Type B pancreatic cell (in vitro differentiated cells): ENCODE results near the gene NFATC3. TPM values are rescaled to one million over a fixed set of nuclear protein-coding genes. Genes with fewer than 3 reads are reported as not detected.

Experiments used
- DNase-seq: peaks from one replicate; pipeline ENCODE4 v3.0.0; 2021; ENCODE audit warnings: mixed read lengths; ENCODE audit not compliant: unreplicated experiment; ENCODE audit errors: extremely low spot score
- H3K27ac Mint-ChIP-seq: 2 replicates; pipeline ENCODE4 v1.8.0; 2021; ENCODE audit warnings: mild to moderate bottlenecking, mixed read lengths
- H3K27me3 Mint-ChIP-seq: 2 replicates; pipeline ENCODE4 v1.8.0; 2021; ENCODE audit warnings: mixed read lengths
- H3K36me3 Mint-ChIP-seq: 2 replicates; pipeline ENCODE4 v1.8.0; 2021; ENCODE audit warnings: mixed read lengths
- H3K4me1 Mint-ChIP-seq: one replicate; pipeline ENCODE4 v1.8.0; 2021; ENCODE audit warnings: mixed read lengths; ENCODE audit not compliant: unreplicated experiment
- H3K4me3 Mint-ChIP-seq: 2 replicates; pipeline ENCODE4 v1.8.0; 2021; ENCODE audit warnings: mild to moderate bottlenecking, mixed read lengths
- H3K9me3 Mint-ChIP-seq: 2 replicates; pipeline ENCODE4 v1.8.0; 2021; ENCODE audit warnings: mixed read lengths
- CTCF ChIP-seq: fragments of 200-600 bp; sonication (generic); conservative IDR thresholded peaks from 2 replicates; pipeline ENCODE4 v1.5.0; 2021; ENCODE audit warnings: antibody characterized with exemption, mild to moderate bottlenecking
- total RNA-seq: library from RNA; stranded (reverse); gene quantifications from 2 replicates; pipeline ENCODE4 v1.2.1, GENCODE V29; 2021; ENCODE audit warnings: low replicate concordance

The NFATC3 gene
- total RNA-seq, 1 donor from 2014 or later = 55.5 TPM

GRCh38 chr16:68070249-68070730 lies 14.9 kb upstream of the NFATC3 start:
- Mint-ChIP-seq H3K4me3 (no peak overlapping the region), H3K36me3 (peaks cover 15% of the 10 kb centered on the region), H3K27ac (no peak overlapping the region), H3K27me3 (no peaks in the 10 kb centered on the region), H3K4me1 (no peaks in the 10 kb centered on the region), H3K9me3 (no peaks in the 10 kb centered on the region)
- no peak for TF ChIP-seq CTCF
- DNase-seq = peak; percentile 47

- Mint-ChIP-seq H3K4me3 (no peak overlapping the region), H3K27me3 (no peaks in the 10 kb centered on the region), H3K36me3 (peaks cover 15% of the 10 kb centered on the region), H3K27ac (no peak overlapping the region), H3K9me3 (no peaks in the 10 kb centered on the region), H3K4me1 (no peaks in the 10 kb centered on the region)
- TF ChIP-seq CTCF = no peak
- DNase-seq = peak; percentile 47
Measured at GRCh38 chr16:68070806-68071517, 14.2 kb upstream of the NFATC3 start.

- Mint-ChIP-seq H3K27ac (no peak overlapping the region), H3K4me1 (no peaks in the 10 kb centered on the region), H3K36me3 (peaks cover 18% of the 10 kb centered on the region), H3K27me3 (no peaks in the 10 kb centered on the region), H3K9me3 (no peaks in the 10 kb centered on the region), H3K4me3 (no peak overlapping the region)
- no peak for DNase-seq
- no peak for TF ChIP-seq CTCF
Measured at GRCh38 chr16:68071518-68071901, 13.7 kb upstream of the NFATC3 start.

- Mint-ChIP-seq H3K4me3 (no peak overlapping the region), H3K36me3 (peaks cover 19% of the 10 kb centered on the region), H3K27ac (no peak overlapping the region), H3K4me1 (no peaks in the 10 kb centered on the region), H3K27me3 (no peaks in the 10 kb centered on the region), H3K9me3 (no peaks in the 10 kb centered on the region)
- no peak for TF ChIP-seq CTCF
- peak; percentile 29 for DNase-seq
Measured at GRCh38 chr16:68072038-68072695, 13.0 kb upstream of the NFATC3 start.

GRCh38 chr16:68073902-68074760 lies 11.0 kb upstream of the NFATC3 start:
- no peaks in the 10 kb centered on the region for H3K27me3 Mint-ChIP-seq
- no peaks in the 10 kb centered on the region for H3K4me1 Mint-ChIP-seq
- DNase-seq = no peak
- peaks cover 23% of the 10 kb centered on the region for H3K36me3 Mint-ChIP-seq
- no peak for TF ChIP-seq CTCF
- H3K27ac Mint-ChIP-seq = no peak overlapping the region
- H3K4me3 Mint-ChIP-seq = no peak overlapping the region
- H3K9me3 Mint-ChIP-seq = no peaks in the 10 kb centered on the region
